Astrocyte (in vitro differentiated cells and primary cell): ENCODE results near the gene EFCAB10. TPM values are rescaled to one million over a fixed set of nuclear protein-coding genes. Genes with fewer than 3 reads are reported as not detected.
A peak's percentile ranks its signal among the peaks of the same experiment; 100 is the strongest.

Experiments
- DNase-seq: peaks from one replicate; pipeline ENCODE4 v3.0.0-alpha.2; 2010; ENCODE audit warnings: low read depth
- FAIRE-seq: peaks from 2 replicates; lab custom pipeline; 2011; peaks lifted over from hg19 to GRCh38; lab: Jason Lieb, UNC
- H2AFZ ChIP-seq: 2 replicates; pipeline ENCODE4 v1.6.0; 2012; ENCODE audit warnings: low read depth, low read length, inconsistent platforms
- H3K27ac ChIP-seq: 2 replicates; pipeline ENCODE4 v1.5.1; 2011; ENCODE audit warnings: low read depth, low read length, inconsistent platforms
- H3K27me3 ChIP-seq: 2 replicates; pipeline ENCODE4 v1.6.0; 2011; ENCODE audit warnings: low read length, inconsistent platforms; ENCODE audit not compliant: insufficient read depth
- H3K36me3 ChIP-seq: 2 replicates; pipeline ENCODE4 v1.5.1; 2011; ENCODE audit warnings: low read length, inconsistent platforms; ENCODE audit not compliant: insufficient read depth
- H3K4me1 ChIP-seq: 2 replicates; pipeline ENCODE4 v1.5.1; 2011; ENCODE audit warnings: low read length, inconsistent platforms; ENCODE audit not compliant: insufficient read depth
- H3K4me2 ChIP-seq: 2 replicates; pipeline ENCODE4 v1.6.0; 2012; ENCODE audit warnings: low read length, inconsistent platforms
- H3K4me3 ChIP-seq: 2 replicates; pipeline ENCODE4 v1.5.1; 2011; ENCODE audit warnings: low read depth, mild to moderate bottlenecking, low read length, inconsistent platforms; ENCODE audit not compliant: insufficient read depth
- H3K79me2 ChIP-seq: 2 replicates; pipeline ENCODE4 v1.6.0; 2012; ENCODE audit warnings: mild to moderate bottlenecking, low read length, inconsistent platforms; ENCODE audit not compliant: insufficient read depth
- H3K9ac ChIP-seq: 2 replicates; pipeline ENCODE4 v1.6.0; 2012; ENCODE audit warnings: mild to moderate bottlenecking, low read length, inconsistent platforms
- H3K9me3 ChIP-seq: 2 replicates; pipeline ENCODE4 v1.5.1; 2012; ENCODE audit warnings: low read depth, mild to moderate bottlenecking, low read length, inconsistent platforms; ENCODE audit not compliant: insufficient read depth
- H4K20me1 ChIP-seq: 2 replicates; pipeline ENCODE4 v1.6.0; 2012; ENCODE audit warnings: low read length, inconsistent platforms; ENCODE audit not compliant: insufficient read depth
- H3K27ac Mint-ChIP-seq: one replicate; pipeline ENCODE4 v1.8.0; 2021; ENCODE audit warnings: mild to moderate bottlenecking, mixed read lengths; ENCODE audit not compliant: unreplicated experiment
- H3K27me3 Mint-ChIP-seq: one replicate; pipeline ENCODE4 v1.8.0; 2021; ENCODE audit warnings: low read depth, mixed read lengths; ENCODE audit not compliant: unreplicated experiment
- H3K36me3 Mint-ChIP-seq: one replicate; pipeline ENCODE4 v1.8.0; 2021; ENCODE audit warnings: low read depth, mixed read lengths; ENCODE audit not compliant: unreplicated experiment
- H3K4me1 Mint-ChIP-seq: one replicate; pipeline ENCODE4 v1.8.0; 2021; ENCODE audit warnings: low read depth, mixed read lengths; ENCODE audit not compliant: unreplicated experiment
- H3K4me3 Mint-ChIP-seq: one replicate; pipeline ENCODE4 v1.8.0; 2021; ENCODE audit warnings: mild to moderate bottlenecking, moderate library complexity, mixed read lengths; ENCODE audit not compliant: unreplicated experiment
- H3K9me3 Mint-ChIP-seq: one replicate; pipeline ENCODE4 v1.8.0; 2021; ENCODE audit warnings: mild to moderate bottlenecking, mixed read lengths; ENCODE audit not compliant: unreplicated experiment
- CTCF ChIP-seq: IDR thresholded peaks from 2 replicates; pipeline ENCODE4 v1.5.1; 2011; ENCODE audit warnings: low read depth, mild to moderate bottlenecking, inconsistent platforms, low read length, moderate library complexity; ENCODE audit not compliant: insufficient read depth
- EZH2 ChIP-seq: IDR thresholded peaks from 2 replicates; pipeline ENCODE4 v1.6.1; 2012; ENCODE audit warnings: mild to moderate bottlenecking, low read length, inconsistent platforms; ENCODE audit not compliant: insufficient read depth
- total RNA-seq: library from RNA; stranded (reverse); gene quantifications from 2 replicates; pipeline ENCODE4 v1.2.1, GENCODE V29; 2021

Gene EFCAB10
- total RNA-seq, 1 donor from 2014 or later, result 0.52 TPM

GRCh38 chr7:105559926-105560325, 21.4 kb downstream of the EFCAB10 start:
- Histone ChIP-seq H3K36me3 (peaks cover 28% of the 10 kb centered on the region), H3K4me3 (no peak overlapping the region), H3K79me2 (no peaks in the 10 kb centered on the region), H3K9me3 (no peaks in the 10 kb centered on the region), H3K4me2 (no peak overlapping the region), H3K27me3 (no peaks in the 10 kb centered on the region), H3K27ac (no peak overlapping the region), H3K4me1 (no peaks in the 10 kb centered on the region), H3K9ac (no peak overlapping the region), H2AFZ (no peak overlapping the region), H4K20me1 (peaks cover 4% of the 10 kb centered on the region)
- Mint-ChIP-seq H3K36me3 (peaks cover 13% of the 10 kb centered on the region), H3K4me3 (no peak overlapping the region), H3K27ac (no peak overlapping the region), H3K27me3 (no peaks in the 10 kb centered on the region), H3K9me3 (no peaks in the 10 kb centered on the region), H3K4me1 (no peaks in the 10 kb centered on the region)
- DNase-seq (no peak), FAIRE-seq (no peak)
- TF ChIP-seq CTCF, result no peak
- TF ChIP-seq EZH2, result no peak

- FAIRE-seq (no peak), DNase-seq (no peak)
- Mint-ChIP-seq H3K27ac (no peak overlapping the region), H3K36me3 (peaks cover 15% of the 10 kb centered on the region), H3K4me3 (no peak overlapping the region), H3K27me3 (no peaks in the 10 kb centered on the region), H3K4me1 (peaks cover 4% of the 10 kb centered on the region), H3K9me3 (no peaks in the 10 kb centered on the region)
- TF ChIP-seq CTCF (no peak), EZH2 (no peak)
- no peak overlapping the region for H3K4me2 ChIP-seq
- no peaks in the 10 kb centered on the region for H3K27me3 ChIP-seq
- no peaks in the 10 kb centered on the region for H3K9me3 ChIP-seq
- peaks cover 25% of the 10 kb centered on the region for H3K79me2 ChIP-seq
- no peak overlapping the region for H2AFZ ChIP-seq
- no peak overlapping the region for H3K4me3 ChIP-seq
- peaks cover 26% of the 10 kb centered on the region for H4K20me1 ChIP-seq
- no peak overlapping the region for H3K9ac ChIP-seq
- H3K27ac ChIP-seq, result no peak overlapping the region
- H3K36me3 ChIP-seq, result peaks cover 37% of the 10 kb centered on the region
- H3K4me1 ChIP-seq, result peaks cover 4% of the 10 kb centered on the region
These were observed 43.0 kb downstream of the EFCAB10 start for GRCh38 chr7:105538339-105538738.

GRCh38 chr7:105532709-105533460, 48.4 kb downstream of the EFCAB10 start:
- Histone ChIP-seq H2AFZ (peak overlapping the region; percentile 96), H3K9ac (peak overlapping the region; percentile 98), H3K9me3 (no peaks in the 10 kb centered on the region), H3K4me1 (peaks cover 13% of the 10 kb centered on the region), H3K4me2 (peak overlapping the region; percentile 91), H3K36me3 (peaks cover 9% of the 10 kb centered on the region), H3K27me3 (no peaks in the 10 kb centered on the region), H3K27ac (peak overlapping the region; percentile 82), H3K4me3 (peak overlapping the region; percentile 93), H4K20me1 (peaks cover 22% of the 10 kb centered on the region), H3K79me2 (peaks cover 38% of the 10 kb centered on the region)
- H3K4me3 Mint-ChIP-seq, result peak overlapping the region; percentile 99
- no peaks in the 10 kb centered on the region for H3K27me3 Mint-ChIP-seq
- H3K27ac Mint-ChIP-seq, result peak overlapping the region; percentile 96
- FAIRE-seq (no peak), DNase-seq (no peak)
- peaks cover 1% of the 10 kb centered on the region for H3K36me3 Mint-ChIP-seq
- H3K9me3 Mint-ChIP-seq, result no peaks in the 10 kb centered on the region
- TF ChIP-seq CTCF (no peak), EZH2 (no peak)
- H3K4me1 Mint-ChIP-seq, result peaks cover 15% of the 10 kb centered on the region
